Measurements from ENCODE around the gene PPP1R9A.

Gene PPP1R9A

DNA sequence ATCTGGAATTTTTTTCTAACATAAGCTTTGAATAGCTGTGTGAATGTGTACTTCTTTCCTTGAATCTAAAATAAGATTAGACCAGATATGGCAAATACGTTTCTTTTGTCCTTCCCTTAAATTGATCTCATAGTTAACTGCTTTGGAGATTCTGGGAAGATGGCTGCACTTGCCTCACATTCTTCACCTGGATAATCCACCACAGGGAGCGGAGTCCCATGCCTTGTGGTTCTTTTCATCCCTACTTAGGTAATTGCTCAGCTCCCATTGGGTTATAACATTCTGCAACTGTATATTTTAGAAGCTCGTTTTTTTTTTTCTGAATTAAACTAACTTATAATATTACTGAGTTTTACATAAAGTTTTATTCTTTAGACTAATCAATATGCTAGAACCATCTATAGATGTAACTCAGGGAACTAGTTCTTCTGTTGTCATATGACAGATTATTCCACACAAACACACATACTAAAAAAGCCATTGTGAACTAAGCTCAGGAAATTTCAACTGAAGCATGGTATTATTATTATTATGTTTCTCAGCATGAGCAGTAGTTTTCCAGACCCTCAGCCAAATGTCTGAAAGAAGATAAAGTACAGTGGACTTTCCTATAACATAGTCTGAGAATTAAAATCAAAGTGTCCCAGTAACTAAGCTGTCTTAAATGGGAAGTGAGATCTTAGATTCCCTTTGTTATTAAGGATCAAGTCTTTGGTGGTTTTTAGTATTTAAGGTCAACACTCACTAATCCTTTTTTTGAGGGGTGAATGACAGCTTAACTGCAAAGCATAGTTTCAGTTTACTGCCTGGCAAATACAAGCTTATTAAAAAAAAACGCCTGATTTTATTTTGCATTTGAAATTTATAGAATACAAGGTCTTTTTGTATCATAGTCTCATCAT, 182.3 kb downstream of the PPP1R9A start:
- TF ChIP-seq TOX (CRISPR knock-in tag; IDR thresholded peaks at IDR 0.05; ENCODE audit: borderline replicate concordance) (no peak), ZNF8 (CRISPR knock-in tag; IDR thresholded peaks at IDR 0.05) (no peak), ARNTL (CRISPR knock-in tag; IDR thresholded peaks at IDR 0.05; ENCODE audit: borderline replicate concordance, low read depth) (no peak), OSR1 (CRISPR knock-in tag; IDR thresholded peaks at IDR 0.05) (no peak), ISL1 (CRISPR knock-in tag; IDR thresholded peaks at IDR 0.05) (no peak), GLIS3 (CRISPR knock-in tag; IDR thresholded peaks at IDR 0.05) (no peak), PPARA (CRISPR knock-in tag; IDR thresholded peaks at IDR 0.05; ENCODE audit: borderline replicate concordance) (no peak), CSDC2 (CRISPR knock-in tag; IDR thresholded peaks at IDR 0.05) (no peak), ZFP30 (CRISPR knock-in tag; IDR thresholded peaks at IDR 0.05) (no peak), ZFP3 (CRISPR knock-in tag; IDR thresholded peaks at IDR 0.05) (no peak), ZNF565 (CRISPR knock-in tag; conservative IDR thresholded peaks at IDR 0.05; ENCODE audit: low read depth) (no peak), ZNF70 (CRISPR knock-in tag; IDR thresholded peaks at IDR 0.05) (no peak), ESRRG (CRISPR knock-in tag; IDR thresholded peaks at IDR 0.05) (no peak), BACH2 (CRISPR knock-in tag; IDR thresholded peaks at IDR 0.05; ENCODE audit: borderline replicate concordance) (no peak), ZC3H10 (CRISPR knock-in tag; IDR thresholded peaks at IDR 0.05) (no peak)
- TF ChIP-seq, protein P1, sequence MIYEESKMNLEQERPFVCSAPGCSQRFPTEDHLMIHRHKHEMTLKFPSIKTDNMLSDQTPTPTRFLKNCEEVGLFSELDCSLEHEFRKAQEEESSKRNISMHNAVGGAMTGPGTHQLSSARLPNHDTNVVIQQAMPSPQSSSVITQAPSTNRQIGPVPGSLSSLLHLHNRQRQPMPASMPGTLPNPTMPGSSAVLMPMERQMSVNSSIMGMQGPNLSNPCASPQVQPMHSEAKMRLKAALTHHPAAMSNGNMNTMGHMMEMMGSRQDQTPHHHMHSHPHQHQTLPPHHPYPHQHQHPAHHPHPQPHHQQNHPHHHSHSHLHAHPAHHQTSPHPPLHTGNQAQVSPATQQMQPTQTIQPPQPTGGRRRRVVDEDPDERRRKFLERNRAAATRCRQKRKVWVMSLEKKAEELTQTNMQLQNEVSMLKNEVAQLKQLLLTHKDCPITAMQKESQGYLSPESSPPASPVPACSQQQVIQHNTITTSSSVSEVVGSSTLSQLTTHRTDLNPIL (CRISPR knock-in tag; IDR thresholded peaks at IDR 0.05; ENCODE audit: low read depth): no peak
- TF ChIP-seq, protein P2, sequence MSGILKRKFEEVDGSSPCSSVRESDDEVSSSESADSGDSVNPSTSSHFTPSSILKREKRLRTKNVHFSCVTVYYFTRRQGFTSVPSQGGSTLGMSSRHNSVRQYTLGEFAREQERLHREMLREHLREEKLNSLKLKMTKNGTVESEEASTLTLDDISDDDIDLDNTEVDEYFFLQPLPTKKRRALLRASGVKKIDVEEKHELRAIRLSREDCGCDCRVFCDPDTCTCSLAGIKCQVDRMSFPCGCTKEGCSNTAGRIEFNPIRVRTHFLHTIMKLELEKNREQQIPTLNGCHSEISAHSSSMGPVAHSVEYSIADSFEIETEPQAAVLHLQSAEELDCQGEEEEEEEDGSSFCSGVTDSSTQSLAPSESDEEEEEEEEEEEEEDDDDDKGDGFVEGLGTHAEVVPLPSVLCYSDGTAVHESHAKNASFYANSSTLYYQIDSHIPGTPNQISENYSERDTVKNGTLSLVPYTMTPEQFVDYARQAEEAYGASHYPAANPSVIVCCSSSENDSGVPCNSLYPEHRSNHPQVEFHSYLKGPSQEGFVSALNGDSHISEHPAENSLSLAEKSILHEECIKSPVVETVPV (CRISPR knock-in tag; IDR thresholded peaks at IDR 0.05): no peak
- TF ChIP-seq, protein P3, sequence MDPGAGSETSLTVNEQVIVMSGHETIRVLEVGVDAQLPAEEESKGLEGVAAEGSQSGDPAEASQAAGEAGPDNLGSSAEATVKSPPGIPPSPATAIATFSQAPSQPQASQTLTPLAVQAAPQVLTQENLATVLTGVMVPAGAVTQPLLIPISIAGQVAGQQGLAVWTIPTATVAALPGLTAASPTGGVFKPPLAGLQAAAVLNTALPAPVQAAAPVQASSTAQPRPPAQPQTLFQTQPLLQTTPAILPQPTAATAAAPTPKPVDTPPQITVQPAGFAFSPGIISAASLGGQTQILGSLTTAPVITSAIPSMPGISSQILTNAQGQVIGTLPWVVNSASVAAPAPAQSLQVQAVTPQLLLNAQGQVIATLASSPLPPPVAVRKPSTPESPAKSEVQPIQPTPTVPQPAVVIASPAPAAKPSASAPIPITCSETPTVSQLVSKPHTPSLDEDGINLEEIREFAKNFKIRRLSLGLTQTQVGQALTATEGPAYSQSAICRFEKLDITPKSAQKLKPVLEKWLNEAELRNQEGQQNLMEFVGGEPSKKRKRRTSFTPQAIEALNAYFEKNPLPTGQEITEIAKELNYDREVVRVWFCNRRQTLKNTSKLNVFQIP (CRISPR knock-in tag; IDR thresholded peaks at IDR 0.05; ENCODE audit: borderline replicate concordance, low read depth): no peak
- TF ChIP-seq, protein P4, sequence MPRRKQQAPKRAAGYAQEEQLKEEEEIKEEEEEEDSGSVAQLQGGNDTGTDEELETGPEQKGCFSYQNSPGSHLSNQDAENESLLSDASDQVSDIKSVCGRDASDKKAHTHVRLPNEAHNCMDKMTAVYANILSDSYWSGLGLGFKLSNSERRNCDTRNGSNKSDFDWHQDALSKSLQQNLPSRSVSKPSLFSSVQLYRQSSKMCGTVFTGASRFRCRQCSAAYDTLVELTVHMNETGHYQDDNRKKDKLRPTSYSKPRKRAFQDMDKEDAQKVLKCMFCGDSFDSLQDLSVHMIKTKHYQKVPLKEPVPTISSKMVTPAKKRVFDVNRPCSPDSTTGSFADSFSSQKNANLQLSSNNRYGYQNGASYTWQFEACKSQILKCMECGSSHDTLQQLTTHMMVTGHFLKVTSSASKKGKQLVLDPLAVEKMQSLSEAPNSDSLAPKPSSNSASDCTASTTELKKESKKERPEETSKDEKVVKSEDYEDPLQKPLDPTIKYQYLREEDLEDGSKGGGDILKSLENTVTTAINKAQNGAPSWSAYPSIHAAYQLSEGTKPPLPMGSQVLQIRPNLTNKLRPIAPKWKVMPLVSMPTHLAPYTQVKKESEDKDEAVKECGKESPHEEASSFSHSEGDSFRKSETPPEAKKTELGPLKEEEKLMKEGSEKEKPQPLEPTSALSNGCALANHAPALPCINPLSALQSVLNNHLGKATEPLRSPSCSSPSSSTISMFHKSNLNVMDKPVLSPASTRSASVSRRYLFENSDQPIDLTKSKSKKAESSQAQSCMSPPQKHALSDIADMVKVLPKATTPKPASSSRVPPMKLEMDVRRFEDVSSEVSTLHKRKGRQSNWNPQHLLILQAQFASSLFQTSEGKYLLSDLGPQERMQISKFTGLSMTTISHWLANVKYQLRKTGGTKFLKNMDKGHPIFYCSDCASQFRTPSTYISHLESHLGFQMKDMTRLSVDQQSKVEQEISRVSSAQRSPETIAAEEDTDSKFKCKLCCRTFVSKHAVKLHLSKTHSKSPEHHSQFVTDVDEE (CRISPR knock-in tag; IDR thresholded peaks at IDR 0.05): no peak

DNA sequence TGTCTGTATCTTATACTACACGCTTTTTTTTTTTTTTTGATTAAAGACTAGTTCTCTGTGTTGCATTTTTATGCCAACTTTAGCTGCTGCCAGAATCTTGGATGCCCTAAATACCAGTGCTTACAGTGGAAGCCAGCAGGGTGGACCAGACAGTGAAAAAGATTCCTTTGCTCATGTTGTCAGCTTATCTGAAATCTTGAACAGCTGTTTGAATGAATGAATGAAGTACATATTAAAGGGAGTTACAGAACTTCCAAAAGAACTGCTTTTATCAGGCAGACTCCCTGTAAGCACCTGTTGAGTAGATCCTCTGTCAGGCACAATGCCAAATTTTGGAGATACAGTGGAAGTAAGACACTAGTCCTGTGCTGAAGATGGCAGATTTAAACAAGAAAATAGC, 184.9 kb downstream of the PPP1R9A start:
- TF ChIP-seq, protein P2 (CRISPR knock-in tag; IDR thresholded peaks at IDR 0.05): no peak
- no peak for TF ChIP-seq PPARA (CRISPR knock-in tag; IDR thresholded peaks at IDR 0.05; ENCODE audit: borderline replicate concordance)
- no peak for TF ChIP-seq ISL1 (CRISPR knock-in tag; IDR thresholded peaks at IDR 0.05)
- TF ChIP-seq ESRRG (CRISPR knock-in tag; IDR thresholded peaks at IDR 0.05): no peak
- no peak for TF ChIP-seq RARB (CRISPR knock-in tag; IDR thresholded peaks at IDR 0.05)
- TF ChIP-seq, protein P3 (CRISPR knock-in tag; IDR thresholded peaks at IDR 0.05; ENCODE audit: borderline replicate concordance, low read depth): no peak
- TF ChIP-seq ZFP3 (CRISPR knock-in tag; IDR thresholded peaks at IDR 0.05): no peak
- TF ChIP-seq ZNF70 (CRISPR knock-in tag; IDR thresholded peaks at IDR 0.05): no peak
- TF ChIP-seq TCF4 (CRISPR knock-in tag; IDR thresholded peaks at IDR 0.05; ENCODE audit: borderline replicate concordance): no peak
- TF ChIP-seq, protein P5, sequence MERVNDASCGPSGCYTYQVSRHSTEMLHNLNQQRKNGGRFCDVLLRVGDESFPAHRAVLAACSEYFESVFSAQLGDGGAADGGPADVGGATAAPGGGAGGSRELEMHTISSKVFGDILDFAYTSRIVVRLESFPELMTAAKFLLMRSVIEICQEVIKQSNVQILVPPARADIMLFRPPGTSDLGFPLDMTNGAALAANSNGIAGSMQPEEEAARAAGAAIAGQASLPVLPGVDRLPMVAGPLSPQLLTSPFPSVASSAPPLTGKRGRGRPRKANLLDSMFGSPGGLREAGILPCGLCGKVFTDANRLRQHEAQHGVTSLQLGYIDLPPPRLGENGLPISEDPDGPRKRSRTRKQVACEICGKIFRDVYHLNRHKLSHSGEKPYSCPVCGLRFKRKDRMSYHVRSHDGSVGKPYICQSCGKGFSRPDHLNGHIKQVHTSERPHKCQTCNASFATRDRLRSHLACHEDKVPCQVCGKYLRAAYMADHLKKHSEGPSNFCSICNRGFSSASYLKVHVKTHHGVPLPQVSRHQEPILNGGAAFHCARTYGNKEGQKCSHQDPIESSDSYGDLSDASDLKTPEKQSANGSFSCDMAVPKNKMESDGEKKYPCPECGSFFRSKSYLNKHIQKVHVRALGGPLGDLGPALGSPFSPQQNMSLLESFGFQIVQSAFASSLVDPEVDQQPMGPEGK (CRISPR knock-in tag; IDR thresholded peaks at IDR 0.05; ENCODE audit: borderline replicate concordance): no peak
- TF ChIP-seq, protein P4 (CRISPR knock-in tag; IDR thresholded peaks at IDR 0.05): no peak
- ATAC-seq: no peak

More for the DNA sequence above, 182.3 kb downstream of the PPP1R9A start:
- no peak for ATAC-seq

Data from SK-N-SH treated with all-trans-retinoic acid at 6 μM for 48 hours (cell line).